Measurements from ENCODE around the gene ZC2HC1C.
A peak's percentile ranks its signal among the peaks of the same experiment; 100 is the strongest.

Gene ZC2HC1C

DNA sequence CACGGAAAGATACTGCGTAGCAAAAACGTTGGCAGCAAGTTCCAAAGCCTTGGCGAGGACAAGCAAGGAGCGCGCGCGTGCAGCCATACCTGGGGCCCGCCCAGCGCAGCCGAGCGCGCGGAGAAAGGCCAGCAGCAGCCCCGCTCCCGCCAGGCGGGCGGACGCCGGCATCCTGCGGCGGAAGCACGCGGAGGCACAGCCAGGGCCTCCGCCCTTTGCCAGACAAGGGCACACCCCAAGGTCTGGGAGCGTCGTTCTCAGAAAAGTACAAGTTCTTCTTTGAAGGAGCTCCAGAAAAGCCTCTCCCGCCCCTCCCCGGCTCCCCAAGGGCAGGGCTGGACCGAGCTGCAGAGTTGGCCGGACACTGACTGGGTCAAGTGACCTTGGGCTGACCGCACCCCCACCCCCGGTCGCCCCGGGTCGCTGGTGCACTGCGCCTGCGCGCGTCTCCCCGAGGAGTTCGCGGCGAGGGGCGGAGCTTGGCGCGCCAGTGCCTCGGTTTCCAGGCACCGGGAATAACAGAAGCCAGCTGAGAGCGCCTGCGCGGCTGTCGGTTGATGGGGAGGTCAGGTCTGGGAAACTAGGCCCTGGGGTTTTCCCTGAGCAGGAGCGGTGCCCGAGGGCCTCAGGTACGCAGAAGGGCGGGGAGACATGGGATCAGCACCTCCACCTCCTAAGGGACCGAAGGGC, at the start of gene ZC2HC1C:
Gene ZC2HC1C, plus strand, starts transcription at position 521 of the 690 bp plus-strand sequence. CDS start 933 bp downstream, outside the sequence.
- peak within 1 kb of the TSS; percentile 84 for H3K4me3 ChIP-seq (ENCODE audit: low read depth, low read length)

GRCh38 chr14:75022655-75023054, 46.8 kb upstream of the ZC2HC1C start:
- no peaks in the 10 kb centered on the region for H3K4me1 ChIP-seq (ENCODE audit: control insufficient read depth, insufficient read depth, low read length)
- H3K9ac ChIP-seq (ENCODE audit: low read depth, low read length): no peak overlapping the region
- H3K36me3 ChIP-seq (ENCODE audit: control insufficient read depth, insufficient read depth, low read length): peaks cover 23% of the 10 kb centered on the region
- H3K4me3 ChIP-seq (ENCODE audit: low read depth, low read length): no peak overlapping the region
- H3K9me3 ChIP-seq (ENCODE audit: control insufficient read depth, insufficient read depth, low read length): no peaks in the 10 kb centered on the region
- no peaks in the 10 kb centered on the region for H3K27me3 ChIP-seq (ENCODE audit: control insufficient read depth, insufficient read depth, low read length)
- no peak overlapping the region for H3K27ac ChIP-seq (ENCODE audit: low read depth, low read length)

More for the DNA sequence above, at the start of gene ZC2HC1C:
- peak within 1 kb of the TSS; percentile 95 for H3K27ac ChIP-seq (ENCODE audit: low read depth, low read length)
- H3K4me1 ChIP-seq (ENCODE audit: control insufficient read depth, insufficient read depth, low read length): peaks cover 6% of the 10 kb centered on the region
- no peaks in the 10 kb centered on the region for H3K27me3 ChIP-seq (ENCODE audit: control insufficient read depth, insufficient read depth, low read length)
- peak within 1 kb of the TSS; percentile 92 for H3K9ac ChIP-seq (ENCODE audit: low read depth, low read length)
- no peaks in the 10 kb centered on the region for H3K36me3 ChIP-seq (ENCODE audit: control insufficient read depth, insufficient read depth, low read length)
- H3K9me3 ChIP-seq (ENCODE audit: control insufficient read depth, insufficient read depth, low read length): no peaks in the 10 kb centered on the region

- Histone ChIP-seq H3K9ac (ENCODE audit: low read depth, low read length) (no peak overlapping the region), H3K27me3 (ENCODE audit: control insufficient read depth, insufficient read depth, low read length) (no peaks in the 10 kb centered on the region), H3K36me3 (ENCODE audit: control insufficient read depth, insufficient read depth, low read length) (peaks cover 21% of the 10 kb centered on the region), H3K9me3 (ENCODE audit: control insufficient read depth, insufficient read depth, low read length) (no peaks in the 10 kb centered on the region), H3K4me1 (ENCODE audit: control insufficient read depth, insufficient read depth, low read length) (no peaks in the 10 kb centered on the region), H3K27ac (ENCODE audit: low read depth, low read length) (no peak overlapping the region), H3K4me3 (ENCODE audit: low read depth, low read length) (no peak overlapping the region)
These were observed 46.3 kb upstream of the ZC2HC1C start for GRCh38 chr14:75023108-75023507.

GRCh38 chr14:75025082-75025481, 44.4 kb upstream of the ZC2HC1C start:
- Histone ChIP-seq H3K27ac (ENCODE audit: low read depth, low read length) (no peak overlapping the region), H3K27me3 (ENCODE audit: control insufficient read depth, insufficient read depth, low read length) (no peaks in the 10 kb centered on the region), H3K36me3 (ENCODE audit: control insufficient read depth, insufficient read depth, low read length) (peaks cover 16% of the 10 kb centered on the region; the same call in 1 of the 2 replicates), H3K9ac (ENCODE audit: low read depth, low read length) (no peak overlapping the region), H3K4me3 (ENCODE audit: low read depth, low read length) (no peak overlapping the region), H3K9me3 (ENCODE audit: control insufficient read depth, insufficient read depth, low read length) (no peaks in the 10 kb centered on the region), H3K4me1 (ENCODE audit: control insufficient read depth, insufficient read depth, low read length) (no peaks in the 10 kb centered on the region)

DNA sequence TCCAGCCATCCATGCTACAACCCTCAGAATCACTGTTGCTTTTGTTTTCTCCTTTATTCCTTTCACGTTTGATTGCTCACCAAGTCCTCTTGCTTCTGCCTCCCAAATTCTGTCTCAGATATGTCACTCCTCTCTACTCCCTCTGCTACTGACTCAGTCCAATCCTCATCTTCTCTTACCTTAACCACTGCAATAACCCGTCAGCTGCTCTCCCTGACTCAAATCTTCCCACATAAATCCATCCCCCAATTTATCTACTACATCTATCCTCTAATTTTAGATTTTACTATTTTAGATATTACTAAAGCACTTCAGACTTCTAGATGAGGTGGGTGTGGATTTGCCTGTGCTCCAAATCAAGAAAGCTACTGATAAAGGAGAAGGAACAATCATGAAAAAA, 43.6 kb upstream of the ZC2HC1C start:
- no peaks in the 10 kb centered on the region for H3K4me1 ChIP-seq (ENCODE audit: control insufficient read depth, insufficient read depth, low read length)
- no peak overlapping the region for H3K4me3 ChIP-seq (ENCODE audit: low read depth, low read length)
- H3K27me3 ChIP-seq (ENCODE audit: control insufficient read depth, insufficient read depth, low read length): no peaks in the 10 kb centered on the region
- no peaks in the 10 kb centered on the region for H3K9me3 ChIP-seq (ENCODE audit: control insufficient read depth, insufficient read depth, low read length)
- H3K27ac ChIP-seq (ENCODE audit: low read depth, low read length): no peak overlapping the region
- H3K9ac ChIP-seq (ENCODE audit: low read depth, low read length): no peak overlapping the region
- H3K36me3 ChIP-seq (ENCODE audit: control insufficient read depth, insufficient read depth, low read length): peaks cover 16% of the 10 kb centered on the region

DNA sequence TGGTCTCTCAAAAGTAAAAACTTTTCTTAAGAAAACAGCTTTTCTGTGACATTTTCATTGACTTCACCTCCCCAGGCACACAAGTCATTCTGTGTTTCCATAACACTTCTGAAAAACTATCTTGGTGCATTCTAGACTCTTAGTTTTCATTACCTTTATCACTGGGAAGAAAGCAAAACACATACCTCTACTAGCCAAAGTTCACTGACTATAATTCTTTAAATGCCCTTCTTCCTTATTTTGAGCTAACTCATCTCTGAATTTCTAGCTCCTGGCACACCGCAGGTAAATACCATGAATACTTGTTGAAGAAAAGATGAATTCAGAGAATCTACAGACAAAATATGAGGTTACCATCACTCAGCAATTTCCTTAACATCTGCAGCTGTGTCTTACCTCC, 39.3 kb upstream of the ZC2HC1C start:
- Histone ChIP-seq H3K4me3 (ENCODE audit: low read depth, low read length) (no peak overlapping the region), H3K36me3 (ENCODE audit: control insufficient read depth, insufficient read depth, low read length) (peaks cover 28% of the 10 kb centered on the region), H3K9ac (ENCODE audit: low read depth, low read length) (no peak overlapping the region)

DNA sequence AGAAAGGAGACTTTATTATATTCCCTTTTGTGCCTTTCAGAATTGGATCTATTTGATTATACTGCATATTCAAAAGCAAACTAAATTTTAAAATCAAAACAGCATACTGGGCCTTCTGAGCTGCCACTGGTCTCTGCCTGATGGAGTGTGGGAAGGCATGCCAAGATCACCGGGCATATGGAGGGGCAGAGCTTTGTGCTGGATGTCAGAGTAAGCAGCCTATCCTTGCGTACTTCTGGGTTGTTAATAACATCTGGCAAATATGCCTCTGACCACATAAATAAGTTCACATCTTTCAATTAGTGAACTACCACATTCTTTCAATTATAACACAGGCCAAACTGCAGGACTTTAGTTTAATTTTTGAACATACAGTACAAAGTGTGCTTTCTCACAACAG, 36.5 kb upstream of the ZC2HC1C start:
- Histone ChIP-seq H3K27me3 (ENCODE audit: control insufficient read depth, insufficient read depth, low read length) (no peaks in the 10 kb centered on the region), H3K4me3 (ENCODE audit: low read depth, low read length) (no peak overlapping the region), H3K9me3 (ENCODE audit: control insufficient read depth, insufficient read depth, low read length) (no peaks in the 10 kb centered on the region), H3K36me3 (ENCODE audit: control insufficient read depth, insufficient read depth, low read length) (peaks cover 41% of the 10 kb centered on the region), H3K4me1 (ENCODE audit: control insufficient read depth, insufficient read depth, low read length) (no peaks in the 10 kb centered on the region), H3K9ac (ENCODE audit: low read depth, low read length) (no peak overlapping the region), H3K27ac (ENCODE audit: low read depth, low read length) (no peak overlapping the region)

More for the DNA sequence above, 39.3 kb upstream of the ZC2HC1C start:
- H3K4me1 ChIP-seq (ENCODE audit: control insufficient read depth, insufficient read depth, low read length): no peaks in the 10 kb centered on the region
- no peaks in the 10 kb centered on the region for H3K27me3 ChIP-seq (ENCODE audit: control insufficient read depth, insufficient read depth, low read length)
- no peak overlapping the region for H3K27ac ChIP-seq (ENCODE audit: low read depth, low read length)
- H3K9me3 ChIP-seq (ENCODE audit: control insufficient read depth, insufficient read depth, low read length): no peaks in the 10 kb centered on the region

GRCh38 chr14:75040507-75040906, 28.9 kb upstream of the ZC2HC1C start:
- Histone ChIP-seq H3K27me3 (ENCODE audit: control insufficient read depth, insufficient read depth, low read length) (no peaks in the 10 kb centered on the region), H3K9ac (ENCODE audit: low read depth, low read length) (no peak overlapping the region), H3K27ac (ENCODE audit: low read depth, low read length) (no peak overlapping the region), H3K36me3 (ENCODE audit: control insufficient read depth, insufficient read depth, low read length) (peaks cover 38% of the 10 kb centered on the region), H3K4me1 (ENCODE audit: control insufficient read depth, insufficient read depth, low read length) (no peaks in the 10 kb centered on the region), H3K4me3 (ENCODE audit: low read depth, low read length) (no peak overlapping the region), H3K9me3 (ENCODE audit: control insufficient read depth, insufficient read depth, low read length) (no peaks in the 10 kb centered on the region)

- Histone ChIP-seq H3K27me3 (ENCODE audit: control insufficient read depth, insufficient read depth, low read length) (no peaks in the 10 kb centered on the region), H3K9me3 (ENCODE audit: control insufficient read depth, insufficient read depth, low read length) (no peaks in the 10 kb centered on the region), H3K4me3 (ENCODE audit: low read depth, low read length) (no peak overlapping the region), H3K9ac (ENCODE audit: low read depth, low read length) (no peak overlapping the region), H3K4me1 (ENCODE audit: control insufficient read depth, insufficient read depth, low read length) (no peaks in the 10 kb centered on the region), H3K27ac (ENCODE audit: low read depth, low read length) (no peak overlapping the region), H3K36me3 (ENCODE audit: control insufficient read depth, insufficient read depth, low read length) (peaks cover 33% of the 10 kb centered on the region; the same call in 1 of the 2 replicates)
These were observed 28.5 kb upstream of the ZC2HC1C start for GRCh38 chr14:75040959-75041358.

GRCh38 chr14:75041613-75042012, 27.8 kb upstream of the ZC2HC1C start:
- H3K9me3 ChIP-seq (ENCODE audit: control insufficient read depth, insufficient read depth, low read length): no peaks in the 10 kb centered on the region
- H3K4me3 ChIP-seq (ENCODE audit: low read depth, low read length): no peak overlapping the region
- H3K27ac ChIP-seq (ENCODE audit: low read depth, low read length): no peak overlapping the region
- H3K36me3 ChIP-seq (ENCODE audit: control insufficient read depth, insufficient read depth, low read length): peaks cover 30% of the 10 kb centered on the region; the same call in 1 of the 2 replicates
- no peaks in the 10 kb centered on the region for H3K4me1 ChIP-seq (ENCODE audit: control insufficient read depth, insufficient read depth, low read length)
- H3K27me3 ChIP-seq (ENCODE audit: control insufficient read depth, insufficient read depth, low read length): no peaks in the 10 kb centered on the region
- no peak overlapping the region for H3K9ac ChIP-seq (ENCODE audit: low read depth, low read length)

DNA sequence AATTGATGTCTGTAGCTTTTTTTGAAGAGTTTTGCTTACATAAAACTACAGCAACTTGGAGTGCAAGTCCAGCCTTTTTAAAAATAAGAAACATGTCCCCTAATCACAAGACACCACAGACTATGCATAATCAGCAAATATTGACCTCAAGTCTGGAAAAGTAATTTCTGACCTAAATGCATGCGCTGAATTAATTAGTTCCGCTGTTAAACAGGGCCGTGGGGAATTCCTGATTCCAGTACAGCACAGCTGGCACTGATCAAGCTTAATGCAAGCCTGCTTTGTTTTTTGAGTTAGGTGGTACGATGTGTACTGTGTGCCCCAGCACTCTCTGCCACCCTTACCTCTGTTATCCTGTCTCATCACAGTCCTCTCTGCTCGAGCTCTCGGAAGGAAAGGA, 27.4 kb upstream of the ZC2HC1C start:
- peaks cover 26% of the 10 kb centered on the region; the same call in 1 of the 2 replicates for H3K36me3 ChIP-seq (ENCODE audit: control insufficient read depth, insufficient read depth, low read length)
- H3K27me3 ChIP-seq (ENCODE audit: control insufficient read depth, insufficient read depth, low read length): no peaks in the 10 kb centered on the region
- no peaks in the 10 kb centered on the region for H3K9me3 ChIP-seq (ENCODE audit: control insufficient read depth, insufficient read depth, low read length)
- no peak overlapping the region for H3K27ac ChIP-seq (ENCODE audit: low read depth, low read length)
- H3K4me3 ChIP-seq (ENCODE audit: low read depth, low read length): no peak overlapping the region
- H3K9ac ChIP-seq (ENCODE audit: low read depth, low read length): no peak overlapping the region
- no peaks in the 10 kb centered on the region for H3K4me1 ChIP-seq (ENCODE audit: control insufficient read depth, insufficient read depth, low read length)
